Tibial nerve (tissue), 4 donors: Measurements from ENCODE around the gene TUFM.

Experiments used
- CTCF ChIP-seq, 5 experiments: fragments of 200-600 bp in 3 of 5; fragments of 450-650 bp in 2 of 5; sonication (generic) in 3 of 5; IDR thresholded peaks; one replicate each; pipeline ENCODE4 v1.5.1; 2016 to 2019; ENCODE audit warnings: antibody characterized with exemption in 5 of 5, mild to moderate bottlenecking in 3 of 5, moderate library complexity in 2 of 5
- EP300 ChIP-seq, 2 donors: sonication (generic); formaldehyde crosslinking; IDR thresholded peaks; one replicate each; pipeline ENCODE4 v1.6.1; 2017; ENCODE audit warnings: antibody characterized with exemption in 2 of 2, mild to moderate bottlenecking in 1 of 2
- POLR2A ChIP-seq, 2 donors: fragments of 450-650 bp; IDR thresholded peaks; one replicate each; pipeline ENCODE4 v1.6.1; 2017; ENCODE audit warnings: antibody characterized with exemption in 2 of 2, mild to moderate bottlenecking in 2 of 2, moderate library complexity in 2 of 2

GRCh38 chr16:28838558-28838918 lies 7.6 kb downstream of the TUFM start:
- TF ChIP-seq CTCF (IDR thresholded peaks at IDR 0.05) (no peak), EP300 (IDR thresholded peaks at IDR 0.05) (no peak), POLR2A (IDR thresholded peaks at IDR 0.05) (no peak)
